T47D (cell line): ENCODE measurements around the gene PARVB.

Experiments
- DNase-seq, 2 experiments: peaks; one replicate each; pipeline versions ENCODE4 v3.0.0 to v3.0.0-alpha.2; 2011 to 2012; ENCODE audit warnings: low read depth in 1 of 2, low spot score in 1 of 2
- JUND ChIP-seq: IDR thresholded peaks from 2 replicates; pipeline ENCODE4 v1.6.1; 2012; ENCODE audit warnings: low read depth
- in situ Hi-C: cut with HindIII; loops from 2 replicates; pipeline ENCODE4 v1.10.0; 2016; ENCODE audit warnings: low sequenced_read_pairs, low pct_unique_long_range_greater_than_20kb

PARVB gene

GRCh38 chr22:44094751-44095302 lies 70.7 kb downstream of the PARVB start:
- TF ChIP-seq JUND = no peak
- in situ Hi-C loops = no loop called here
- no peak for DNase-seq

DNA sequence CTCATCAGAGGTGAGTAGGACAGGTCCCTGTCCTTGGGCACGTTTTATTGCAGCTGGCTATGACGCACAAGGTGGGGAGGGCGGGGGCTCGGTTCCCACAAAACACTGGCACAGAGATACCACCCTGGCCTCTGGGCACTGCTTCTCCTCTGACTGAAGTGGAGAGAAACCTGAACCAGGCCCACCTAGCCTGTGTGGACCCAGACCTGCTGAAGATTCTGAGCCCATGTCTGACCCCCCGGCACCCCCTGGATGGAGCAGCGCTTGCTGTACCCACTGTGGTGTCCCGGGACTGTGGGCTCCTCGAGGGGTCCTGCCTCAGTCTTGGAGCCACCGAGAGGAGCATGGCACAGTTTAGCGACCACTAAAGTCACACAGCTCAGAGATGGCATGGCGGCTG lies 72.6 kb downstream of the PARVB start:
- DNase-seq = no peak
- no peak for TF ChIP-seq JUND
- in situ Hi-C loops = no loop called here

DNA sequence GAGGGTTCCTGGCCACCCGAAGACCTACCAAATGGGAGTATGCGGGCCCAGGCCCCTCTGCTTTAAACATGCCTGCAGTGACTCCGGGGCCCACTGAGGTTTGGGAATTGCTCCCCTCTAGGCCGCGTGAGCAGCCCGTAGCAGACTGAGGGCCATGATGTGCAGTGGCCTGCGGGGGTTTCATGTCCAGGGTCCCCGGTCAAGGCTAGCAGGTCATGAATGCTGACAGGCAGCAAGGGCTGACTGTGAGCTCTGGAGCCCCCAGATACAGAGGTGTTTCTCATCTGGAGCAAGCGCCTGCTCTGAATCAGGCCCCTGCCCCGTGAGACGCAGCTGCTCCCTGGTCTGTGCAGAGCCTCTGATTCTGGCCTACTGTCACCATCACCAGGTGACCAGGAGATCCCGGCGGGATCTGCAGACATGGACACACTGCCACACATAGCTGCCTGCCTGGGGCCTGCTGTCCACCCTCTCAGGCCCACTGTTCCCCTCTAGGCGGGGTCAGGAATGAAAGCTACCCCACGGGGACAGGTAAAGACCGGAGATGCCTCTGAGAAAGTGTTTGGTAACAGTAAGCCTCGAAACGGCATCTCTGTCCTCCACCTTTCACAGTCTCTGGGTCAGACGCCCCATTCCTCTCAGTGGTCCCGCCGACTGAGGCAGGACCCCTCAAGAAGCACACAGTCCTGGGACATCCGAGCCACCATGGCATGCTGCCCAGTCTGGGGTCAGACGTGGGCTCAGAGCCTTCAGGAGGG lies 73.3 kb downstream of the PARVB start:
- in situ Hi-C loops = no loop called here
- TF ChIP-seq JUND = no peak
- no peak for DNase-seq

GRCh38 chr22:44098021-44098739 lies 74.1 kb downstream of the PARVB start:
- DNase-seq = no peak
- in situ Hi-C loops = no loop called here
- no peak for TF ChIP-seq JUND

GRCh38 chr22:44098966-44099530 lies 74.9 kb downstream of the PARVB start:
- in situ Hi-C loops = no loop called here
- DNase-seq = no peak
- TF ChIP-seq JUND = no peak

- in situ Hi-C loops = no loop called here
- no peak for DNase-seq
- TF ChIP-seq JUND = no peak
These were observed 75.6 kb downstream of the PARVB start for GRCh38 chr22:44099696-44100095.

DNA sequence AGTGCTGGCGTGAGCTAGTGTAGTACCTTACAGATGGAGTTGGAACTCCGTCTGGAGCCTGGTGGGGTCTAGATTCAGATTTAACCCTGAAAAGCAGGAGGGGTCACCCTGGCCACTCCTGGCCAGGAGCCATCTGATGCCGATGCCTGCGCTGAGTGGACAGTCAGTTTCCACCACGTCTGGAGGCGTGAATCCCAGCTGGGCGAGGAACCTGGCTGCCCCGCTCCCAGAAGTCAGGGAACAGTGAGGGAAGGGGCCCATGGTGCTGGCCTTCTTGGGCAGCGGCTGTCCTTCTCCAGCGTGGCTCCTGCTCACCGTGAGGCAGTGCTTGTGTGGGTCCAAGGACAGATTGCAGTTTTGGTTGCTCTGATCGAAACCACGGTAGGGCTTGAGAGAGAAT lies 76.3 kb downstream of the PARVB start:
- in situ Hi-C loops = no loop called here
- DNase-seq = no peak
- no peak for TF ChIP-seq JUND

DNA sequence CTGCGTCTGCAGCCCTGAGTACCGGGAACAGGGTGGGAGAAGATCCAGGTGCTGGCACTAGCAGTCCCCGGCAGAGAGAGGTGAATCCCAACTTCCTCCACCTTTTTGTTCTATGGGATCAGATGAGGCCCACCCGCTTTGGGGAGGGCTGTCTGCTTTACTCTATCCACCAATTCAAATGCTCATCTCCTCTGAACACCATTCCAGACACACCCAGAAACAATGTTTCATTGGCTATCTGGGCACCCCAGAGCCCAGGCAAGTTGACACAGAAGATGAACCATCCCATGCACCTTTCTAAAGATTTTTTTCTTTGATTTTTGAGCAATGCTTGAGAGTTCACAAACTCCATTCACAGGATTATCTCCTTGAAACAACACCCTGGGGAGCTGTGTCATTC lies 78.0 kb downstream of the PARVB start:
- no peak for DNase-seq
- in situ Hi-C loops = no loop called here
- TF ChIP-seq JUND = no peak

DNA sequence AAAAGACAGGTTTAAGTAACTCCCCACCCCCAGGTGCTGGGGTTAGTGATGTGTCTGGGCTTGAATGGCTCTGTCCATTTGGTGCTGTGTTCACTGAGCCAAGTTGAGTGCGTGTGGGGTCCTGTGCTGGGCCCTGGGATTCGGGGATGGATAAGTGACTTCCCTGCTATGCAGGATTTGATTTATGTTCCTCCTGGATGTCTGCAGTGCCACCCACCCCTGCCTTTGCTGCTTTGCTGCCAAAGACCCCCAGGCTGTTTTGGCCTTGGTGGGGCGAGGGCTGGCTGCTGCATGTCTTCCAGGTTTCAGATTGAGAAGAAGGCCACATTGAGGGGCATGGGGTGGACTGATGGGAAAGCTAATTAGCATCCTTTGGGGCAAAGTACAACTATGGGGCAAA lies 78.8 kb downstream of the PARVB start:
- in situ Hi-C loops = no loop called here
- no peak for DNase-seq
- TF ChIP-seq JUND = no peak

DNA sequence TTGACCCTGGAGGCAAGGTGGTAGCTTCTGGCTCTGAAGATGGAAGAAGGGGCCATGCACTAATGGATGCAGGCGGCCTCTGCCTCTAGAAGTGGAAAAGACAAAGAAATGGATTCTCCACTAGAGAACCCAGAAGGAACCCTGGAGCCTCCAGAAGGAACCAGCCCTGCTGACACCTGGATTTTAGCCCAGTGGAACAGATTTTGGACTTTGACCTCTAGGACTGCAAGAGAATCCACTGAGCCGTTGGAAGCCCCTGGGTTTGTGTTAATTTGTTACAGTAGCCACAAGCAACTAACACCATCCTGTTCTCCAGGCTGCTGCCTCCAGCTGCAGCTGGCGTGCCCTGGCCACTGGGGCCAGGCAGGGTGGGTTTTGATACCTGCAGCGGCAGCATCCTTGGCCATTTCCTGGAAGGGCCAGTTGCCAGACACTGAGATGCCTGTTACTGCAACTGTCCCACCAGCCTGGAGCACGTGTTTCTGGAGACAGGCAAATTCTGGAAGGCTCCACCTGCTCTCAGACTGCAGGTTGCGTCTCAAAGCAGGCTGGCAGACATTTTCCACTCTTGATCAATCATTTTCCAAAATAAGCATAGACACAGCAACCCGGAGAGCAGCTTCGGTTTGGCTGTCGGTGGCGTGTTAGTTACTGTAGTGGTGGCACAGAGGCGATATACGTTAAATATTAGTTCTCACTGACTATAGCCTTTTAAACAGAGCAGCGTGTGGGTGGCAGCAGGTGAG lies 79.8 kb downstream of the PARVB start:
- in situ Hi-C loops = no loop called here
- TF ChIP-seq JUND = no peak
- no peak for DNase-seq

DNA sequence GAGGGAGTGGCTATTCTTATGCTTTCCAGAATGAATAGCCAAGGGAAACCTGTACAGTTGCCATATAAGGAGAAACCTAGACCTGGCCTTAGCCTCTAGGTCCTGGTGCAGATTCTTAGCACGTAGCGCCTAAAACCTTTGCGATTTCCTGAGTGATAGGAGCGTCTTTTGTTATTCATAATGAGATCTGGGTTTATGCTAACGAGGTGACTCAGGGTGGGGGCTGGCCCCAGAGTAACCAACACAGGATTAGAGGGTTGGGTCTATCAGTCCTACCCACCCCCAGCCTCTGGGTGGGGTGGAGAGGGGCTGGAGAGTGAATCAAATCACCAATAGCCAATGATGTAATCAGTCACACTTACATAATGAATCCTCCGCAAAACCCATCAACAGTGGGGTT lies 83.2 kb downstream of the PARVB start:
- in situ Hi-C loops = no loop called here
- TF ChIP-seq JUND = no peak
- no peak for DNase-seq

- no peak for DNase-seq
- in situ Hi-C loops = no loop called here
- no peak for TF ChIP-seq JUND
These were observed 84.0 kb downstream of the PARVB start for GRCh38 chr22:44108076-44108475.
